ENCODE data around the gene DNMT1. TPM values are rescaled to one million over a fixed set of nuclear protein-coding genes. Genes with fewer than 3 reads are reported as not detected.

Gene DNMT1
- total and polyA plus RNA-seq, 2 experiments from 2014 or later = 78.2 to 106 TPM

- no peak for TF ChIP-seq CTCF (IDR thresholded peaks at IDR 0.05; ENCODE audit: low read depth, low read length)
- no peaks in the 10 kb centered on the region for H3K27me3 ChIP-seq
- H3K27ac ChIP-seq = no peak overlapping the region
- no peak overlapping the region for H3K4me3 ChIP-seq
- H3K9me3 ChIP-seq (ENCODE audit: low read depth) = no peaks in the 10 kb centered on the region
- DNase-seq (ENCODE audit: low read depth in 1 of 2, low spot score in 1 of 2) = no peak
- peaks cover 5% of the 10 kb centered on the region for H3K4me1 ChIP-seq (ENCODE audit: low read depth)
- peaks cover 3% of the 10 kb centered on the region for H3K36me3 ChIP-seq
Measured at GRCh38 chr19:10102787-10103236, 91.9 kb downstream of the DNMT1 start.

- H3K36me3 ChIP-seq = no peaks in the 10 kb centered on the region
- TF ChIP-seq CTCF (IDR thresholded peaks at IDR 0.05; ENCODE audit: low read depth, low read length) = no peak
- peaks cover 4% of the 10 kb centered on the region for H3K27me3 ChIP-seq
- no peak overlapping the region for H3K27ac ChIP-seq
- no peaks in the 10 kb centered on the region for H3K9me3 ChIP-seq (ENCODE audit: low read depth)
- H3K4me3 ChIP-seq = no peak overlapping the region
- no peak for DNase-seq (ENCODE audit: low read depth in 1 of 2, low spot score in 1 of 2)
- no peaks in the 10 kb centered on the region for H3K4me1 ChIP-seq (ENCODE audit: low read depth)
Measured at GRCh38 chr19:10100163-10100785, 94.5 kb downstream of the DNMT1 start.

GRCh38 chr19:10096615-10096963, 98.2 kb downstream of the DNMT1 start:
- peak overlapping the region; percentile 9 for H3K4me3 ChIP-seq
- no peaks in the 10 kb centered on the region for H3K9me3 ChIP-seq (ENCODE audit: low read depth)
- no peak for TF ChIP-seq CTCF (IDR thresholded peaks at IDR 0.05; ENCODE audit: low read depth, low read length)
- no peaks in the 10 kb centered on the region for H3K36me3 ChIP-seq
- no peaks in the 10 kb centered on the region for H3K4me1 ChIP-seq (ENCODE audit: low read depth)
- no peak overlapping the region for H3K27ac ChIP-seq
- peaks cover 11% of the 10 kb centered on the region for H3K27me3 ChIP-seq
- DNase-seq (ENCODE audit: low read depth in 1 of 2, low spot score in 1 of 2) = no peak

- Histone ChIP-seq H3K9me3 (ENCODE audit: low read depth) (no peaks in the 10 kb centered on the region), H3K27ac (no peak overlapping the region), H3K4me3 (peak overlapping the region; percentile 9), H3K27me3 (peaks cover 11% of the 10 kb centered on the region), H3K36me3 (no peaks in the 10 kb centered on the region), H3K4me1 (ENCODE audit: low read depth) (no peaks in the 10 kb centered on the region)
- peak; percentile 94 to 95 for DNase-seq (ENCODE audit: low read depth in 1 of 2, low spot score in 1 of 2)
- TF ChIP-seq CTCF (IDR thresholded peaks at IDR 0.05; ENCODE audit: low read depth, low read length) = no peak
Measured at GRCh38 chr19:10095948-10096614, 98.7 kb downstream of the DNMT1 start.

GRCh38 chr19:10095622-10095947, 99.2 kb downstream of the DNMT1 start:
- Histone ChIP-seq H3K27me3 (peaks cover 11% of the 10 kb centered on the region), H3K4me1 (ENCODE audit: low read depth) (no peaks in the 10 kb centered on the region), H3K36me3 (no peaks in the 10 kb centered on the region), H3K9me3 (ENCODE audit: low read depth) (no peaks in the 10 kb centered on the region), H3K27ac (no peak overlapping the region), H3K4me3 (no peak overlapping the region)
- TF ChIP-seq CTCF (IDR thresholded peaks at IDR 0.05; ENCODE audit: low read depth, low read length) = no peak
- no peak for DNase-seq (ENCODE audit: low read depth in 1 of 2, low spot score in 1 of 2)

All from cardiac muscle cell (in vitro differentiated cells and primary cell).